ENCODE results near the gene ANO10. TPM values are rescaled to one million over a fixed set of nuclear protein-coding genes. Genes with fewer than 3 reads are reported as not detected.
"Not testable (repeated sequence)": the region's sequence is repeated elsewhere in the genome, so short reads cannot be mapped to it uniquely, and the experiment has no call there.

ANO10 gene
- total and polyA plus RNA-seq, 4 donors: 19.9 to 33.2 (median 25.3) TPM

DNA sequence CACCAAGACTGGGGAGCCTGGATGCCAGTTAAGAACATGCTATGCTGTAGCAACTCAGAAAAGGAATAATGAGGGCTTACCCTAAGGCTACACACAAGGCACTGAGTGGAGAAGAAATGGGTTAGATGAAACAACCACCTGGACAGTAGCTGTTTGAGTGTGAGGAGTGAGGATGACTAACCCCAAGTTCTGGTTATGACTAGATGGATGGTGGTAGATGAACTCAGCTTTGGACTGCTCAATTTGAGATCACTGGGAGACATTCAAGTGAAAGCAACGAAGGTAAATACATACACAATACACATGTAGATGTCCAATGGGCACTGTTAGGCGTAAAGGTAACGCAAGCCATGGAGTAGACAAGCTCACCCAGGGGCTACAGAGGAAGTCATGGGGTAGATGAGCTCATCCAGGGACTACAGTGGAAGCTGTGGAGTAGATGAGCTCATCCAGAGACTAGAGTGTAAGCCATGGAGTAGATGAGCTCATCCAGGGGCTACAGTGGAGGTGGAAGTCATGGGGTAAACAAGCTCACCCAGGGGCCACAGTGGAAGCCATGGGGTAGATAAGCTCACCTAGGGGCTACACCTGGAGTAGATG lies 98.3 kb downstream of the ANO10 start:
- WGBS, 2 donors: 91 to 93% methylated on average over 3 of the region's 3 CpGs
- DNase-seq: no peak
- no peak overlapping the region for H3K4me3 ChIP-seq
- peaks cover 0 to 2% (median 0%) of the 10 kb centered on the region in 4 donors for H3K9me3 ChIP-seq (ENCODE audit: control insufficient read depth in 4 of 4, insufficient read depth in 3 of 4, low read length in 3 of 4)
- no peak overlapping the region for H3K27ac ChIP-seq (ENCODE audit: low read depth in 1 of 2, low read length in 1 of 2)
- no peaks in the 10 kb centered on the region for H3K4me1 ChIP-seq (ENCODE audit: control insufficient read depth in 5 of 5, insufficient read depth in 5 of 5, low read length in 5 of 5)
- H3K9ac ChIP-seq (ENCODE audit: insufficient read depth in 1 of 2, low read length in 2 of 2): no peak overlapping the region
- H3K27me3 ChIP-seq (ENCODE audit: control insufficient read depth in 3 of 3, insufficient read depth in 3 of 3, low read length in 2 of 3): no peaks in the 10 kb centered on the region
- peaks cover 0 to 7% (median 0%) of the 10 kb centered on the region in 4 donors for H3K36me3 ChIP-seq (ENCODE audit: control insufficient read depth in 4 of 4, insufficient read depth in 4 of 4, low read length in 4 of 4)
- no peak for ATAC-seq (ENCODE audit: insufficient read depth, low FRiP score)
- TF ChIP-seq, protein P1, sequence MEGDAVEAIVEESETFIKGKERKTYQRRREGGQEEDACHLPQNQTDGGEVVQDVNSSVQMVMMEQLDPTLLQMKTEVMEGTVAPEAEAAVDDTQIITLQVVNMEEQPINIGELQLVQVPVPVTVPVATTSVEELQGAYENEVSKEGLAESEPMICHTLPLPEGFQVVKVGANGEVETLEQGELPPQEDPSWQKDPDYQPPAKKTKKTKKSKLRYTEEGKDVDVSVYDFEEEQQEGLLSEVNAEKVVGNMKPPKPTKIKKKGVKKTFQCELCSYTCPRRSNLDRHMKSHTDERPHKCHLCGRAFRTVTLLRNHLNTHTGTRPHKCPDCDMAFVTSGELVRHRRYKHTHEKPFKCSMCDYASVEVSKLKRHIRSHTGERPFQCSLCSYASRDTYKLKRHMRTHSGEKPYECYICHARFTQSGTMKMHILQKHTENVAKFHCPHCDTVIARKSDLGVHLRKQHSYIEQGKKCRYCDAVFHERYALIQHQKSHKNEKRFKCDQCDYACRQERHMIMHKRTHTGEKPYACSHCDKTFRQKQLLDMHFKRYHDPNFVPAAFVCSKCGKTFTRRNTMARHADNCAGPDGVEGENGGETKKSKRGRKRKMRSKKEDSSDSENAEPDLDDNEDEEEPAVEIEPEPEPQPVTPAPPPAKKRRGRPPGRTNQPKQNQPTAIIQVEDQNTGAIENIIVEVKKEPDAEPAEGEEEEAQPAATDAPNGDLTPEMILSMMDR (IDR thresholded peaks at IDR 0.05; ENCODE audit: control extremely low read depth, extremely low read depth): no peak

DNA sequence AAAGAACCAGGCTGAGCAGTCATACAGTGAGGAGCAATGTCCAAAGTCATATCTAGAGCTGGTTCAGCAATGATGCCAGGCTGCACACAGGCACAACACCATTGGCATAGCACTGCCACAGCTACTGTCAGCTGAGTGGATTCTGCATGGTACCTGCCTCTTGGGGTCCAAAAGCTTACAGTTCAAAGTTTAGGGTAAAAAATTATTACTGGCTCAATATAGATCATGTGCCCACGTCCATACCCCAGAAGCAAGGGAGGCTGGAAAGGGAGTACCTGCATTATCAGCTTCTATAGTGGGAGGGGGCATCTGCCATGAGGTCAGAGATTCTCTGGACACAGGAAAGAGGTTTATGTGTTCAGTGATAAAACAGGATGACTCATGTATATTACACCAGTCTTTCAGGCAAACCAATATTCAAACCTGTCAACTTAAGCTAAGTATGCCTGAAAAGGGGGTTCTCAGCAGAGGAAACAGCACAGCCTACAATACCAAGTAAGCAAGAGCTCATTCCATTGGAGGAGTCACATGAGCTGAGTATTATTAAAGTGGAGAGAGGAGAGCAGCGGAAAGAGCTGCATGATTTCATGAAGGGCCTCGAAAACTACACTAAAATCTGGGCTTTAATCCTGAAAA lies 99.0 kb downstream of the ANO10 start:
- TF ChIP-seq, protein P1 (IDR thresholded peaks at IDR 0.05; ENCODE audit: control extremely low read depth, extremely low read depth): no peak
- WGBS, 2 donors: 92 to 100% methylated on average over 3 of the region's 3 CpGs
- DNase-seq (no peak), ATAC-seq (ENCODE audit: insufficient read depth, low FRiP score) (no peak)
- no peak overlapping the region for H3K4me3 ChIP-seq
- no peaks in the 10 kb centered on the region for H3K27me3 ChIP-seq (ENCODE audit: control insufficient read depth in 3 of 3, insufficient read depth in 3 of 3, low read length in 2 of 3)
- no peaks in the 10 kb centered on the region for H3K4me1 ChIP-seq (ENCODE audit: control insufficient read depth in 5 of 5, insufficient read depth in 5 of 5, low read length in 5 of 5)
- peaks cover 0 to 2% (median under 1%) of the 10 kb centered on the region in 4 donors for H3K9me3 ChIP-seq (ENCODE audit: control insufficient read depth in 4 of 4, insufficient read depth in 3 of 4, low read length in 3 of 4)
- H3K27ac ChIP-seq (ENCODE audit: low read depth in 1 of 2, low read length in 1 of 2): no peak overlapping the region
- peaks cover 0 to 7% (median 0%) of the 10 kb centered on the region in 4 donors for H3K36me3 ChIP-seq (ENCODE audit: control insufficient read depth in 4 of 4, insufficient read depth in 4 of 4, low read length in 4 of 4)
- H3K9ac ChIP-seq (ENCODE audit: insufficient read depth in 1 of 2, low read length in 2 of 2): no peak overlapping the region

DNA sequence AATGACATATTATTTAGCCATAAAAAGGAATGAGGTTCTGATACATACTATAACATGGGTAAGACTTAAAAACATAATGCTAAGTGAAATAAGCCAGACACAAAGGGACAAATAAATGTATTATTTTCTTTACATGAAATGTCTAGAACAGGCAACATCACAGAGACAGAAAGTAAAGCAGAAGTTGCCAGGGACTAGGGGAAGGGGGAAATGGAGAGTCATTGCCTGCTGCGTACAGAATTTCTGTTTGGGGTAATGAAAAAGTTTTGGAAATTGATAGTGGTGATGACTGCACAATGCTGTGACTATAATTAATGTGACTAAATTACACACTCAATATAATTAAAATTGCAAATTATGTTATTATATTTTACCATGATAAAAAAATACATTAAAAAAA lies 99.9 kb downstream of the ANO10 start:
- Histone ChIP-seq H3K9ac (ENCODE audit: insufficient read depth in 1 of 2, low read length in 2 of 2) (no peak overlapping the region), H3K4me1 (ENCODE audit: control insufficient read depth in 5 of 5, insufficient read depth in 5 of 5, low read length in 5 of 5) (no peaks in the 10 kb centered on the region), H3K4me3 (no peak overlapping the region), H3K36me3 (ENCODE audit: control insufficient read depth in 4 of 4, insufficient read depth in 4 of 4, low read length in 4 of 4) (peaks cover 0 to 7% (median 2%) of the 10 kb centered on the region in 4 donors), H3K27ac (ENCODE audit: low read depth in 1 of 2, low read length in 1 of 2) (no peak overlapping the region), H3K9me3 (ENCODE audit: control insufficient read depth in 4 of 4, insufficient read depth in 3 of 4, low read length in 3 of 4) (peaks cover 0 to 4% (median 1%) of the 10 kb centered on the region in 4 donors), H3K27me3 (ENCODE audit: control insufficient read depth in 3 of 3, insufficient read depth in 3 of 3, low read length in 2 of 3) (no peaks in the 10 kb centered on the region)
- no peak for DNase-seq
- no peak for ATAC-seq (ENCODE audit: insufficient read depth, low FRiP score)
- 62 to 86% methylated on average over 1 of the region's 1 CpG for WGBS, 2 donors
- TF ChIP-seq, protein P1 (IDR thresholded peaks at IDR 0.05; ENCODE audit: control extremely low read depth, extremely low read depth): no peak

DNA sequence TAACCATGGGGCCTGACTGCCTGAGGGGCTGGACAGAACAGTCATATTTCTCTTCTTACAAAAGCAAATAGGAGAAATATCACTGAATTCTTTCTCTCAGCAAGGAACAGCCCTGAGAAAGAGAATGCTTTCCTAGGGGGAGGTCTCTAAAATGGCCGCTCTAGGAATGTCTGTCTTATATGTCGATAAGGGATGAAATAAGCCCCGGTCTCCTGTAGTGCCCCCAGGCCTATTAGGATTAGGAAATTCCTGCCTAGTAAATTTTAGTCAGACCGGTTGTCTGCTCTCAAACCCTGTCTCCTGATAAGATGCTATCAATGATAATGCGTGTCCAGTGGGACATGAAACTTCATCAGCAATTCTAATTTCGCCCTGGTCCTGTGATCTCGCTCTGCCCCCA lies 103.3 kb downstream of the ANO10 start:
- not testable (repeated sequence) for H3K27ac ChIP-seq (ENCODE audit: low read depth in 1 of 2, low read length in 1 of 2); H3K9ac ChIP-seq (ENCODE audit: insufficient read depth in 1 of 2, low read length in 2 of 2); H3K4me3 ChIP-seq; H3K4me1 ChIP-seq (ENCODE audit: control insufficient read depth in 5 of 5, insufficient read depth in 5 of 5, low read length in 5 of 5); H3K36me3 ChIP-seq (ENCODE audit: control insufficient read depth in 4 of 4, insufficient read depth in 4 of 4, low read length in 4 of 4); DNase-seq; H3K27me3 ChIP-seq (ENCODE audit: control insufficient read depth in 3 of 3, insufficient read depth in 3 of 3, low read length in 2 of 3); H3K9me3 ChIP-seq (ENCODE audit: control insufficient read depth in 4 of 4, insufficient read depth in 3 of 4, low read length in 3 of 4); ATAC-seq (ENCODE audit: insufficient read depth, low FRiP score)
- WGBS, 2 donors: 97% methylated on average over 7 of the region's 7 CpGs
